ENCODE data around the gene ST7.

Gene ST7

GRCh38 chr7:117127585-117128168 is 174.4 kb downstream of the ST7 start:
- peak; percentile 57 for DNase-seq (ENCODE audit: low spot score)

GRCh38 chr7:117129521-117129955 is 176.2 kb downstream of the ST7 start:
- no peak for DNase-seq (ENCODE audit: low spot score)

GRCh38 chr7:117130262-117130661 is 177.0 kb downstream of the ST7 start:
- DNase-seq (ENCODE audit: low spot score): no peak

GRCh38 chr7:117132321-117133120 is 179.2 kb downstream of the ST7 start:
- peak; percentile 96 for DNase-seq (ENCODE audit: low spot score)

- DNase-seq (ENCODE audit: low spot score): no peak
Observed at GRCh38 chr7:117133125-117133524, 179.8 kb downstream of the ST7 start.

GRCh38 chr7:117134411-117134810 is 181.1 kb downstream of the ST7 start:
- DNase-seq (ENCODE audit: low spot score): no peak

GRCh38 chr7:117134889-117135552 is 181.7 kb downstream of the ST7 start:
- DNase-seq (ENCODE audit: low spot score): no peak

- no peak for DNase-seq (ENCODE audit: low spot score)
Observed at GRCh38 chr7:117135553-117135891, 182.2 kb downstream of the ST7 start.

- no peak for DNase-seq (ENCODE audit: low spot score)
Observed at GRCh38 chr7:117137868-117138267, 184.6 kb downstream of the ST7 start.

- no peak for DNase-seq (ENCODE audit: low spot score)
Observed at GRCh38 chr7:117138495-117138894, 185.2 kb downstream of the ST7 start.

GRCh38 chr7:117138981-117139380 is 185.7 kb downstream of the ST7 start:
- DNase-seq (ENCODE audit: low spot score): no peak

- no peak for DNase-seq (ENCODE audit: low spot score)
Observed at GRCh38 chr7:117139397-117139984, 186.2 kb downstream of the ST7 start.

- DNase-seq (ENCODE audit: low spot score): no peak
Observed at GRCh38 chr7:117140921-117141320, 187.6 kb downstream of the ST7 start.

GRCh38 chr7:117143066-117143465 is 189.8 kb downstream of the ST7 start:
- DNase-seq (ENCODE audit: low spot score): no peak

- peak; percentile 52 for DNase-seq (ENCODE audit: low spot score)
Observed at GRCh38 chr7:117143580-117143979, 190.3 kb downstream of the ST7 start.

- no peak for DNase-seq (ENCODE audit: low spot score)
Observed at GRCh38 chr7:117145333-117145732, 192.0 kb downstream of the ST7 start.

- no peak for DNase-seq (ENCODE audit: low spot score)
Observed at GRCh38 chr7:117146059-117146458, 192.8 kb downstream of the ST7 start.

- no peak for DNase-seq (ENCODE audit: low spot score)
Observed at GRCh38 chr7:117146511-117146910, 193.2 kb downstream of the ST7 start.

- no peak for DNase-seq (ENCODE audit: low spot score)
Observed at GRCh38 chr7:117148971-117149370, 195.7 kb downstream of the ST7 start.

GRCh38 chr7:117149692-117150091 is 196.4 kb downstream of the ST7 start:
- DNase-seq (ENCODE audit: low spot score): no peak

- DNase-seq (ENCODE audit: low spot score): peak; percentile 51
Observed at GRCh38 chr7:117152213-117153007, 199.1 kb downstream of the ST7 start.

- DNase-seq (ENCODE audit: low spot score): peak; percentile 68
Observed at GRCh38 chr7:117153016-117153545, 199.8 kb downstream of the ST7 start.

Data from kidney tubule cell (primary cell).